ENCODE data around the gene DPM2.

The DPM2 gene

DNA sequence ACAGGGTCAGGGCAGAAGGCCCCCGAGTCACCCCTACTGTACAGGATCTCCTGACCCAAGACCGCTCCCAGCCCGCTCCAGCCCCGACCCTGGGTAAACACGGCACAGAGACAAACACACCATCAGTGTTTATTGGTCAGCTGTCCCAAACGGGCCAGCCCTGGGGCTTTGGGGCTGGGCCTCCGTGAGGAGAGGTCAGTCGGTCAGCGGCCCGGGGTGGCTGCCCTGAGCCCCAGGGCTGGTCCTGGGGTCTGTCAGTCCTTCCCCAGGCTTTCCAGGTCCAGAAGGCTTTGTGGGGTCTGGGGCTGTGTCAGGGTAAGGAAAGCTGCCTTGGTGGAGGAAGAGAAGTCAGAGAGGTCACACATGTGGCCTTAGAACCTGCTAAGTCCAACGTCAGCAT, 2.7 kb downstream of the DPM2 start:
- POLR2A ChIA-PET, result no interaction called here
- no peak for DNase-seq (ENCODE audit: extremely low spot score)
- CTCF ChIA-PET, result interaction anchor here (0.8 to 7.9 kb wide), 6 partner anchors 8 to 100 kb away, joined by 3 to 48 read pairs (median 6); no protein-coding TSS in a partner anchor
- TF ChIP-seq, protein P1, sequence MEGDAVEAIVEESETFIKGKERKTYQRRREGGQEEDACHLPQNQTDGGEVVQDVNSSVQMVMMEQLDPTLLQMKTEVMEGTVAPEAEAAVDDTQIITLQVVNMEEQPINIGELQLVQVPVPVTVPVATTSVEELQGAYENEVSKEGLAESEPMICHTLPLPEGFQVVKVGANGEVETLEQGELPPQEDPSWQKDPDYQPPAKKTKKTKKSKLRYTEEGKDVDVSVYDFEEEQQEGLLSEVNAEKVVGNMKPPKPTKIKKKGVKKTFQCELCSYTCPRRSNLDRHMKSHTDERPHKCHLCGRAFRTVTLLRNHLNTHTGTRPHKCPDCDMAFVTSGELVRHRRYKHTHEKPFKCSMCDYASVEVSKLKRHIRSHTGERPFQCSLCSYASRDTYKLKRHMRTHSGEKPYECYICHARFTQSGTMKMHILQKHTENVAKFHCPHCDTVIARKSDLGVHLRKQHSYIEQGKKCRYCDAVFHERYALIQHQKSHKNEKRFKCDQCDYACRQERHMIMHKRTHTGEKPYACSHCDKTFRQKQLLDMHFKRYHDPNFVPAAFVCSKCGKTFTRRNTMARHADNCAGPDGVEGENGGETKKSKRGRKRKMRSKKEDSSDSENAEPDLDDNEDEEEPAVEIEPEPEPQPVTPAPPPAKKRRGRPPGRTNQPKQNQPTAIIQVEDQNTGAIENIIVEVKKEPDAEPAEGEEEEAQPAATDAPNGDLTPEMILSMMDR (IDR thresholded peaks at IDR 0.05; ENCODE audit: control extremely low read depth, extremely low read depth, low read depth, missing control alignments), result no peak

DNA sequence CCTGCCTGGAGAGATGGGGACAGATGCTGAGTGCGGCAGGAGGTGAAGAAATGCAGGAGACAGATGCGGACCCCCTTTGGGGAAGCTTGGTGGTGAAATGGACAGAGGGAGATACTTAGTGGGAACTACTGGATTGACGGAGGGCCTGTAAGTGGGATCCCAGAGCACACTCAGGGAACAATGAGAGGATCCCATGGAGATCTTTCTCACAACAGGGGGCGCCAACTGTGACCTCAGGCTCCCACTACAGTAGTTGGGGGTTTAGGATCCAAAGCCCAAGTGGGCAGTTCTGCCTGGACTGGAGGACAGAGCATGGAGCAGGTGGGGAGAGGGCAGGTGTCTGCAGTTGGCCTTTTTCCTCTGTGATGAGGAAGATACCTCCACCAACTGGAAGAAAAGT, 3.4 kb downstream of the DPM2 start:
- ChIA-PET CTCF (interaction anchor here (1.6 to 7.9 kb wide), 5 partner anchors 9 to 101 kb away, joined by 4 to 48 read pairs (median 9); no protein-coding TSS in a partner anchor), POLR2A (no interaction called here)
- TF ChIP-seq, protein P1 (IDR thresholded peaks at IDR 0.05; ENCODE audit: control extremely low read depth, extremely low read depth, low read depth, missing control alignments), result no peak
- DNase-seq (ENCODE audit: extremely low spot score), result no peak

DNA sequence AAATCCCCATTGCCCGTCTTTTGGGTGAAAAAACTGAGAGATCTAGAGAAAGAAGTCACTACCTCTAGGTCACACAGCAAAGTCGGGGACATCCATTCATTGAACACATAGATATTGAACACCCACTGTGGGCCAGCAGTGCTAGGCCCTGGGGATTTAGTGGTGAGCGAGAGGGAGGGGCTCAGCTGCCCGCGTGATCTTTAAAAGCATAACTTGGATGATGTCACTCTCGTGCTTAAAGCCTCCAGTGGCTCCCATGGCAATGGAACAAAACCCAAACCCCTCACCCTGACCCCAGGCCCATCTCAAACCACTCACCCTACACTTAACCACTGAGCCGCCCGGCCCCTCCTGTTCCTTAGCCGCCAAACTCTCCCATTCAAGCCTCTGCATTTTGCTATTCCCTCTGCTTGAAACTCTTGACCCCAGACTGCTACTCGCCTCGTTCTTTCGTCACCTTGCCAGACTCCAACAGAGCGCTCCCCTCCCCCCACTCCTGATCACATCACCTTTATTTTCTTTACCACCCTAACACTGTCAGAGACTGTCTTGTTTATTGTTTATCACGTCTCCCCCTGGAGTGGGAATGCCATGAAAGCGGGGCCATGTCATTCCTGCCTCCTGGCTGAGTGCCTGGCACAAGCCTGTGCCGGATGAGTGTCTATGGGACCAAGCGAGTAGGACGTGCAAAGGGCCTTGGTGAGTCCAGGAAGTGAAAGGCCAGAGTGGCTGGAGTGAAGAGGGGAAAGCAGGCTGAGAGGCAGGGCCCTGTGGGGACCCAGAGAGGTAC, 6.4 kb downstream of the DPM2 start:
- peak; percentile 69 for DNase-seq (ENCODE audit: extremely low spot score)
- ChIA-PET POLR2A (no interaction called here), CTCF (interaction anchor here (1.1 to 7.9 kb wide), 5 partner anchors 10 to 197 kb away, joined by 3 to 48 read pairs (median 5); partner anchors contain the start of gene TOR2A)
- TF ChIP-seq, protein P1 (IDR thresholded peaks at IDR 0.05; ENCODE audit: control extremely low read depth, extremely low read depth, low read depth, missing control alignments), result no peak

DNA sequence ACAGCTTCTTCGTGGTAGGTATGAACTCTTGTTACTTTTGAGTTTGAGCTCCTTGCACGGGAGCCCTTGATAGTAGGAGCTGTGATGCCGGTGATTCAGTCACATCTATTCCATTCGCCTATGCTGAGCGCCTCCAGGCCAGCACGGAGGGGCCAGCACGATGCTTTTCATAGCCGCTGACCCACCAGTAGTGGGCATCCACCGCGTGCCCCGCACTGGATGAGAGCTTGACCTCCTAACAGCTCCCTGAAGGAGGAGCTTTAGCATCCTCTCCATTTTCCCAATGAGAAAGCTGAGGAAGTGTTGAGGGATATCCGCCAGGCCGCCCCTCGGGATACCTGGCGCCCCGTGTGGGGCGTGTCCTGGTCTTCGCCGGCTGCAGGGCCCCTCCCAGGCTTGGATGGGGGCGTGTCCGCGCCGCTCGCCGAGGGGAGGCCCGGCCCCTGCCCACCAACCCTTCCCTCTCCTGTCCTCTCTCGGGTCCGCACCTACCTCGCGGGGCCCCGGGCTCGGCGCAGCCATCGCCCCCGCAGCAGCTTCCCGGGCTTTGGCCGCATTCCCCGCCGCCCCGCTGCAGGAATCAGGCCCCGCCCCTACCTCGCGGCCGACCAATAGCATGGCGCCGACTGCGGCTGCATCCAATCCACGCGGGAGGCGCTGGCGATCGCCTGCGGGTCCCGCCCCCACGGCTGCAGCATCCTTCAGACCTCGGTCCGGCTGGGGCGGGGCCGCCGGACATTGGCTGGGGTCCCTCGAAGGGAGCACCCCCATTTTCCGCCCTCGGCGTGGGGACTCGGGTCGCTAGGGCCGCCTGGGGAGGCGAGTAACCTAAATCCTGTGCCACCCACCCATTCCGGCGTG, 7.2 kb downstream of the DPM2 start, which contains the start of gene PIP5KL1:
Gene PIP5KL1 (minus strand): TSS at position 547 of the 861 bp plus-strand sequence. CDS start 25 bp downstream, at position 522.
- CTCF ChIA-PET, result interaction anchor here (0.8 to 7.9 kb wide), 7 partner anchors 9 to 196 kb away, joined by 3 to 48 read pairs (median 5); partner anchors contain the start of genes ST6GALNAC4 and TOR2A
- POLR2A ChIA-PET, result no interaction called here
- peak; percentile 95 for DNase-seq (ENCODE audit: extremely low spot score)
- TF ChIP-seq, protein P1 (IDR thresholded peaks at IDR 0.05; ENCODE audit: control extremely low read depth, extremely low read depth, low read depth, missing control alignments), result peak; percentile 10

DNA sequence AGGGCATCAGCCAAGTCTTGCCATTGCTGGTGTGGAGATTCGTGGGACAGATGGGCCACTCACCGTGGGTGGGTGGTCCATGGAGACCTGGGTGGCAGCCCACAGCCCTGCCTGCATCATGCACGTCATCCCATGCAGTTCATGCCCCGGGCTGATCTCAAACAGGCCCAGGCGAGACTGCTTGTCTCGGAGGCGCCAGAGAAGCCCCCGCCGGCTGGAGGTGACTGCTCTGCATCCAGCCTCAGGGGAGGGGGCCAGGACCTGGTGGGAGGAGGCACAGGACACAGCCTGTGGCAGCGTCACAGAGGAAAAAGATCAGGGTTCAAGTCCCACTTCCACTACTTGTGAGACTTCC, 8.1 kb downstream of the DPM2 start:
- POLR2A ChIA-PET, result no interaction called here
- CTCF ChIA-PET, result interaction anchor here (0.8 to 7.9 kb wide), 6 partner anchors 8 to 105 kb away, joined by 3 to 48 read pairs (median 7); partner anchors contain the start of gene ST6GALNAC4
- TF ChIP-seq, protein P1 (IDR thresholded peaks at IDR 0.05; ENCODE audit: control extremely low read depth, extremely low read depth, low read depth, missing control alignments), result no peak
- no peak for DNase-seq (ENCODE audit: extremely low spot score)
